Transverse colon (tissue), 4 donors: ENCODE results near the gene GSTCD. TPM values are rescaled to one million over a fixed set of nuclear protein-coding genes. Genes with fewer than 3 reads are reported as not detected.
"Not testable (repeated sequence)": the region's sequence is repeated elsewhere in the genome, so short reads cannot be mapped to it uniquely, and the experiment has no call there.

Experiments
- DNase-seq: peaks from one replicate; pipeline ENCODE4 v3.0.0-alpha.2; 2019
- H3K27ac ChIP-seq, 4 donors: fragments of 200-600 bp; sonication (generic); 2 replicates each; pipeline ENCODE4 v1.5.1; 2016 to 2018; ENCODE audit warnings: inconsistent platforms in 4 of 4
- H3K27me3 ChIP-seq: fragments of 200-600 bp; sonication (generic); 2 replicates; pipeline ENCODE4 v1.5.1; 2017; ENCODE audit warnings: inconsistent platforms
- H3K36me3 ChIP-seq, 4 donors: fragments of 200-600 bp; sonication (generic); 2 replicates each; pipeline ENCODE4 v1.5.1; 2017 to 2019; ENCODE audit warnings: inconsistent platforms in 4 of 4
- H3K4me1 ChIP-seq, 4 donors: fragments of 200-600 bp; sonication (generic); 2 replicates each; pipeline ENCODE4 v1.5.1; 2017 to 2020; ENCODE audit warnings: inconsistent platforms in 4 of 4
- H3K4me3 ChIP-seq, 4 donors: fragments of 200-600 bp; sonication (generic); 1 replicate in 1 of 4; 2 replicates in 3 of 4; pipeline versions ENCODE4 v1.5.1 to v1.6.1; 2017 to 2019; ENCODE audit warnings: inconsistent platforms in 4 of 4
- H3K9me3 ChIP-seq, 2 donors: fragments of 200-600 bp; sonication (generic); 2 replicates each; pipeline ENCODE4 v1.5.1; 2017 to 2019; ENCODE audit warnings: inconsistent platforms in 2 of 2
- CTCF ChIP-seq, 5 experiments: fragments of 200-600 bp in 3 of 5; fragments of 450-650 bp in 2 of 5; sonication (generic) in 3 of 5; IDR thresholded peaks; 1 replicate in 2 of 5; 2 replicates in 3 of 5; pipeline ENCODE4 v1.5.1; 2016 to 2017; ENCODE audit warnings: antibody characterized with exemption in 5 of 5, inconsistent platforms in 3 of 5, mild to moderate bottlenecking in 2 of 5, moderate library complexity in 1 of 5
- EP300 ChIP-seq: sonication (generic); formaldehyde crosslinking; IDR thresholded peaks from one replicate; pipeline ENCODE4 v1.6.1; 2017; ENCODE audit warnings: antibody characterized with exemption, low read depth
- POLR2A ChIP-seq: fragments of 450-650 bp; IDR thresholded peaks from one replicate; pipeline ENCODE4 v1.6.1; 2016; ENCODE audit warnings: antibody characterized with exemption, mild to moderate bottlenecking, moderate library complexity
- POLR2AphosphoS5 ChIP-seq, 3 donors: sonication (generic); formaldehyde crosslinking; IDR thresholded peaks; one replicate each; pipeline ENCODE4 v1.6.1; 2016; ENCODE audit warnings: antibody characterized with exemption in 3 of 3
- WGBS, 2 donors: methylation state at CpG; one replicate each; pipeline ENCODE4 v1.1.5; 2018; ENCODE audit warnings: low coverage in 1 of 2; 5-methylcytosine and 5-hydroxymethylcytosine counted together
- in situ Hi-C, 4 donors: fragments of 200-750 bp; cut with MboI; loops; one replicate each; pipeline versions ENCODE4 v1.15.0 to v1.15.1; 2017; ENCODE audit warnings: low sequenced_read_pairs in 3 of 4, low pct_ligation_motif_present in 1 of 4, low pct_unique_long_range_greater_than_20kb in 1 of 4
- intact Hi-C: fragments of 100-400 bp; cut with DNase I; formaldehyde crosslinking; loops from one replicate; pipeline ENCODE4 v1.15.1; 2023; ENCODE audit warnings: low total_unique reads
- total RNA-seq, 4 donors: library from RNA; depleted of rRNA; stranded (reverse); fragments of >200 nt; gene quantifications; one replicate each; pipeline ENCODE4 v1.1.0, GENCODE V29; 2016

GSTCD gene
- total RNA-seq, 4 donors from 2014 or later, result 0.40 to 11.1 (median 8.4) TPM

- TF ChIP-seq CTCF (IDR thresholded peaks at IDR 0.05) (no peak), EP300 (no peak), POLR2AphosphoS5 (IDR thresholded peaks at IDR 0.05) (no peak), POLR2A (no peak)
- Histone ChIP-seq H3K4me1 (no peaks in the 10 kb centered on the region), H3K27ac (no peak overlapping the region), H3K4me3 (no peak overlapping the region), H3K36me3 (no peaks in the 10 kb centered on the region), H3K27me3 (no peaks in the 10 kb centered on the region), H3K9me3 (no peaks in the 10 kb centered on the region)
- intact Hi-C loops (no loop called here), in situ Hi-C loops (no loop called here)
- 62 to 90% methylated on average over 2 to 5 of the region's 5 CpGs for WGBS, 2 donors
- DNase-seq, result no peak
These were observed 132.0 kb downstream of the GSTCD start for GRCh38 chr4:105840426-105841174.

GRCh38 chr4:105843941-105844340 lies 135.4 kb downstream of the GSTCD start:
- WGBS, 2 donors, result 75 to 93% methylated on average over 2 of the region's 2 CpGs

GRCh38 chr4:105845559-105845958 lies 137.0 kb downstream of the GSTCD start:
- H3K27me3 ChIP-seq, result no peaks in the 10 kb centered on the region
- WGBS, 2 donors, result 86 to 100% methylated on average over 1 to 3 of the region's 3 CpGs
- TF ChIP-seq CTCF (IDR thresholded peaks at IDR 0.05) (no peak), EP300 (no peak), POLR2AphosphoS5 (IDR thresholded peaks at IDR 0.05) (no peak), POLR2A (no peak)
- no peaks in the 10 kb centered on the region for H3K4me1 ChIP-seq
- in situ Hi-C loops (no loop called here), intact Hi-C loops (no loop called here)
- DNase-seq, result no peak
- H3K36me3 ChIP-seq, result no peaks in the 10 kb centered on the region
- no peak overlapping the region for H3K27ac ChIP-seq
- no peaks in the 10 kb centered on the region for H3K9me3 ChIP-seq
- H3K4me3 ChIP-seq, result no peak overlapping the region

More at GRCh38 chr4:105843941-105844340, 135.4 kb downstream of the GSTCD start:
- no peak for DNase-seq
- Histone ChIP-seq H3K36me3 (no peaks in the 10 kb centered on the region), H3K27me3 (no peaks in the 10 kb centered on the region), H3K4me3 (no peak overlapping the region), H3K9me3 (no peaks in the 10 kb centered on the region), H3K27ac (no peak overlapping the region), H3K4me1 (no peaks in the 10 kb centered on the region)
- in situ Hi-C loops, result no loop called here
- TF ChIP-seq POLR2AphosphoS5 (IDR thresholded peaks at IDR 0.05) (no peak), POLR2A (no peak), EP300 (no peak)
- intact Hi-C loops, result no loop called here

GRCh38 chr4:105848359-105848758 lies 139.8 kb downstream of the GSTCD start:
- H3K36me3 ChIP-seq, H3K9me3 ChIP-seq, H3K4me1 ChIP-seq, H3K27ac ChIP-seq, DNase-seq, intact Hi-C loops, in situ Hi-C loops, H3K27me3 ChIP-seq, H3K4me3 ChIP-seq: not testable (repeated sequence)
- WGBS, 2 donors, result 69 to 81% methylated on average over 2 to 6 of the region's 6 CpGs

- H3K36me3 ChIP-seq, result no peaks in the 10 kb centered on the region
- H3K27ac ChIP-seq, result no peak overlapping the region
- TF ChIP-seq POLR2A (no peak), POLR2AphosphoS5 (IDR thresholded peaks at IDR 0.05) (no peak), CTCF (IDR thresholded peaks at IDR 0.05) (no peak), EP300 (no peak)
- H3K4me3 ChIP-seq, result no peak overlapping the region
- no peaks in the 10 kb centered on the region for H3K9me3 ChIP-seq
- no peaks in the 10 kb centered on the region for H3K27me3 ChIP-seq
- no peaks in the 10 kb centered on the region for H3K4me1 ChIP-seq
- DNase-seq, result no peak
- WGBS, 2 donors, result 92 to 96% methylated on average over 2 to 3 of the region's 3 CpGs
- in situ Hi-C loops (no loop called here), intact Hi-C loops (no loop called here)
These were observed 142.6 kb downstream of the GSTCD start for GRCh38 chr4:105851196-105851595.

- in situ Hi-C loops, intact Hi-C loops: not testable (repeated sequence)
These were observed 143.6 kb downstream of the GSTCD start for GRCh38 chr4:105852230-105852629.

More at GRCh38 chr4:105852230-105852629, 143.6 kb downstream of the GSTCD start:
- not testable (repeated sequence) for DNase-seq, H3K4me1 ChIP-seq, H3K9me3 ChIP-seq, H3K27me3 ChIP-seq, H3K4me3 ChIP-seq, H3K27ac ChIP-seq, H3K36me3 ChIP-seq
- 98 to 100% methylated on average over 2 of the region's 2 CpGs for WGBS, 2 donors
